ENCODE measurements around the gene RIMKLB. TPM values are rescaled to one million over a fixed set of nuclear protein-coding genes. Genes with fewer than 3 reads are reported as not detected.

The RIMKLB gene
- polyA plus RNA-seq, 1 experiment, result 22.0 TPM

DNA sequence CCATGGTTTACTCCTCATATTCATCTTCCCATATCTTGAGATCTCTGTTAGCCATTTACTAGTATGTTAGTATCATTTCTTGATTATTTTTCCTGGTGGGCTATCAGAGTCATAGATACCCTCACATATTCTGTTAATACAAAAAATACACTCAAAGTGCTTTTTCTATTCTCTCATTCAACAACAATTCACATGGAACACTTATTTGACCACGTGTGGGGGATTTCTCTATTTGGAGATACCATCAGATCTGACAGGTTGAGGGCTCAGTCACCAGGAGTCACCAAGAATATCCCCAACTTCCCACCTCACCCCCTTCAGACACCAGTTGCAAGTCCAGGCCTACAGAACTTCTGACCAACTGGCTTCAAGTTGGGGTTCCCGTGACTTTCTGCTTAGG is 72.7 kb downstream of the RIMKLB start:
- Histone ChIP-seq H3K4me3 (ENCODE audit: low read depth, low read length) (no peak overlapping the region), H3K27ac (ENCODE audit: low read depth, low read length) (no peak overlapping the region), H3K27me3 (ENCODE audit: control insufficient read depth, insufficient read depth, low read length) (no peaks in the 10 kb centered on the region), H3K9me3 (ENCODE audit: control insufficient read depth, insufficient read depth, low read length) (no peaks in the 10 kb centered on the region)
- no peak for DNase-seq (ENCODE audit: low read depth, low spot score)
- CTCF ChIA-PET, result no interaction called here
- TF ChIP-seq, protein P1, sequence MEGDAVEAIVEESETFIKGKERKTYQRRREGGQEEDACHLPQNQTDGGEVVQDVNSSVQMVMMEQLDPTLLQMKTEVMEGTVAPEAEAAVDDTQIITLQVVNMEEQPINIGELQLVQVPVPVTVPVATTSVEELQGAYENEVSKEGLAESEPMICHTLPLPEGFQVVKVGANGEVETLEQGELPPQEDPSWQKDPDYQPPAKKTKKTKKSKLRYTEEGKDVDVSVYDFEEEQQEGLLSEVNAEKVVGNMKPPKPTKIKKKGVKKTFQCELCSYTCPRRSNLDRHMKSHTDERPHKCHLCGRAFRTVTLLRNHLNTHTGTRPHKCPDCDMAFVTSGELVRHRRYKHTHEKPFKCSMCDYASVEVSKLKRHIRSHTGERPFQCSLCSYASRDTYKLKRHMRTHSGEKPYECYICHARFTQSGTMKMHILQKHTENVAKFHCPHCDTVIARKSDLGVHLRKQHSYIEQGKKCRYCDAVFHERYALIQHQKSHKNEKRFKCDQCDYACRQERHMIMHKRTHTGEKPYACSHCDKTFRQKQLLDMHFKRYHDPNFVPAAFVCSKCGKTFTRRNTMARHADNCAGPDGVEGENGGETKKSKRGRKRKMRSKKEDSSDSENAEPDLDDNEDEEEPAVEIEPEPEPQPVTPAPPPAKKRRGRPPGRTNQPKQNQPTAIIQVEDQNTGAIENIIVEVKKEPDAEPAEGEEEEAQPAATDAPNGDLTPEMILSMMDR (IDR thresholded peaks at IDR 0.05; ENCODE audit: low read depth, low read length), result no peak
- POLR2A ChIA-PET, result no interaction called here

- ChIA-PET POLR2A (no interaction called here), CTCF (no interaction called here)
- no peaks in the 10 kb centered on the region for H3K9me3 ChIP-seq (ENCODE audit: control insufficient read depth, insufficient read depth, low read length)
- DNase-seq (ENCODE audit: low read depth, low spot score), result no peak
- no peak overlapping the region for H3K4me3 ChIP-seq (ENCODE audit: low read depth, low read length)
- no peaks in the 10 kb centered on the region for H3K27me3 ChIP-seq (ENCODE audit: control insufficient read depth, insufficient read depth, low read length)
- no peak overlapping the region for H3K27ac ChIP-seq (ENCODE audit: low read depth, low read length)
- TF ChIP-seq, protein P1 (IDR thresholded peaks at IDR 0.05; ENCODE audit: low read depth, low read length), result peak; percentile 26; the same call in 1 of the 2 replicates
These were observed 73.3 kb downstream of the RIMKLB start for GRCh38 chr12:8771072-8771471.

DNA sequence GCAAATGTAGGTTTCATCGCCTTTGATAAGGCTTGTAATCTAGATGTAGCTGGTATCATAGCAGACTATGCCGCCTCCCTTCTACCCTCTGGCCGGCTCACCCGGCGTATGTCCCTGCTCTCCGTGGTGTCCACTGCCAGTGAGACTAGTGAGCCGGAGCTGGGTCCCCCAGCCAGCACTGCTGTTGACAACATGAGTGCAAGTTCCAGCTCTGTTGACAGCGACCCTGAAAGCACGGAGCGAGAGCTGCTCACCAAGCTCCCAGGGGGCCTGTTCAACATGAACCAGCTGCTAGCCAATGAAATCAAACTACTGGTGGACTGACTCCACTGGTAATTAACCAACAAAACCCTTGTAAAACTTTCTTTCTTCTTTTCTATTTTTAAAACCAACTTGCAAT is 75.7 kb downstream of the RIMKLB start:
- TF ChIP-seq, protein P1 (IDR thresholded peaks at IDR 0.05; ENCODE audit: low read depth, low read length), result no peak
- H3K9me3 ChIP-seq (ENCODE audit: control insufficient read depth, insufficient read depth, low read length), result no peaks in the 10 kb centered on the region
- no peaks in the 10 kb centered on the region for H3K27me3 ChIP-seq (ENCODE audit: control insufficient read depth, insufficient read depth, low read length)
- H3K4me3 ChIP-seq (ENCODE audit: low read depth, low read length), result no peak overlapping the region
- ChIA-PET POLR2A (no interaction called here), CTCF (no interaction called here)
- no peak overlapping the region for H3K27ac ChIP-seq (ENCODE audit: low read depth, low read length)
- DNase-seq (ENCODE audit: low read depth, low spot score), result no peak

DNA sequence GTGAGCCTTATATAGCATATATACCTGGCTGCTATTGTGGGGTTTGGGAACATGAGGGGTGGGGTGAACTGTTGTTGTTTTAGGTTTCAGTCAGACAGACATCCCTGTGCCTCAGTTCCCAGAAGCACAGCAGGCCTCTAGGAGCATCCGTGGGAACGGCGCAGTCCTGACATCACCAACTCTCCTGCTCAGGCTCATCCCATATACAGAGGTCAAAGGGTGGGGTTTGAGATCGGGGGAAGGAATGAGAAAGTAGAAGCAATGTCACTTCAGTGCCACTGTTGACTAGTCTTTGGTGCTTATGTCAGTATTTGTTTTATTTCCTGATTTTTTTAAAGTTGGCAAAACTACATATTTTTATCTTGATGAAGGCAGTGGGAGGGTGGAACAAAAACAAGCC is 81.5 kb downstream of the RIMKLB start:
- POLR2A ChIA-PET, result no interaction called here
- Histone ChIP-seq H3K9me3 (ENCODE audit: control insufficient read depth, insufficient read depth, low read length) (no peaks in the 10 kb centered on the region), H3K4me3 (ENCODE audit: low read depth, low read length) (no peak overlapping the region), H3K27ac (ENCODE audit: low read depth, low read length) (no peak overlapping the region), H3K27me3 (ENCODE audit: control insufficient read depth, insufficient read depth, low read length) (no peaks in the 10 kb centered on the region)
- DNase-seq (ENCODE audit: low read depth, low spot score), result no peak
- CTCF ChIA-PET, result no interaction called here
- TF ChIP-seq, protein P1 (IDR thresholded peaks at IDR 0.05; ENCODE audit: low read depth, low read length), result no peak

- H3K27me3 ChIP-seq (ENCODE audit: control insufficient read depth, insufficient read depth, low read length), result no peaks in the 10 kb centered on the region
- no peak for DNase-seq (ENCODE audit: low read depth, low spot score)
- no peak overlapping the region for H3K27ac ChIP-seq (ENCODE audit: low read depth, low read length)
- H3K9me3 ChIP-seq (ENCODE audit: control insufficient read depth, insufficient read depth, low read length), result no peaks in the 10 kb centered on the region
- no peak overlapping the region for H3K4me3 ChIP-seq (ENCODE audit: low read depth, low read length)
- ChIA-PET CTCF (interaction anchor here (0.6 to 0.7 kb wide), 2 partner anchors 33 to 43 kb away, joined by 3 to 4 read pairs; no protein-coding TSS in a partner anchor), POLR2A (no interaction called here)
- TF ChIP-seq, protein P1 (IDR thresholded peaks at IDR 0.05; ENCODE audit: low read depth, low read length), result no peak
These were observed 82.1 kb downstream of the RIMKLB start for GRCh38 chr12:8779862-8780261.
